Measurements from ENCODE around the gene TPR.

GRCh38 chr1:186275822-186276221 is 99.2 kb downstream of the TPR start:
- TF ChIP-seq CTCF (conservative IDR thresholded peaks at IDR 0.05) (no peak), EZH2 (IDR thresholded peaks at IDR 0.05; ENCODE audit: low read depth) (no peak)

Data from PC-9 (cell line).